ENCODE measurements around the gene CHAF1A.

Gene CHAF1A

DNA sequence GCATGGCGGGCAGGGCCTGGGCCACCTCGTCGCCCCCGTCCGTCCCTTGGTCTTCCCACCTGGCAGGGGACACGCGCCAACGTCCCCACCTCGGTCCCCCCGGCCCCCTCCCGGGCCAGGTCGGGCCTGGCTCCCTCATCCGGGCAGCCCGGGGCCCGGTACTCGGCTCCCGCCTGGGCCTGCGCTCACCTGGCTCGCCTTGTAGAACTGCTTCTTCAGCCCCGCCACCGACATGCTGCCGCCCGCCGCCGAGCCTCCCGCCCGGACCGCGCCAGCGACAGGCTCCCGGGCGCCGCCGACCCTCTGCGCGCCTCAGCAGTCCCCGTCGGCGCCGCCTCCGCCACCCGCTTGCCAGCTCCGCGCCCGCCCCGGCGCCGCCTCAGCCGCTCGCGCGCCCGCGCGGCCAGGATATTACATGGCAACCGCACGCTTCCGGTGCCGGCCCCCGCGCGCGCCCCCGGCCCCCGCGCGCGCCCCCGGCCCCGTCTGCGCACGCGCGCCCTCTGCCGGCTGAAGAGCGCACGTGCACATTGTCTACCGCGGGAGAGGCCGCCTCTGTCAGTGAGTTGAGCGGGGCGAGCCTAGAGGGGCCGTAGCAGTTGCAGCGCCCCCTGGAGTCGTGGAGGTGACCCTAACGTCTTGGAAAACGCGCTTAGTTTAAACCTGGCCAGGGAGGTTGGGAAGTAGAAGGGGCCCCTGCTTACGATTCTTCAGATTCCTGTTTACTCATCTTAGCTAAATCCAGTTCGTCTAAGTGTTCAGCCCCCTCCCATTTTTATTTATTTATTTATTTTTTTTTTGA is 2.1 kb upstream of the CHAF1A start, which contains the start of gene SH3GL1:
Gene SH3GL1, minus strand, starts transcription at position 413 of the 802 bp plus-strand sequence. Its CDS starts 179 bp downstream, at position 234.
- peak; percentile 86 to 90 for DNase-seq (ENCODE audit: extremely low read depth in 1 of 2, low read depth in 1 of 2)

DNA sequence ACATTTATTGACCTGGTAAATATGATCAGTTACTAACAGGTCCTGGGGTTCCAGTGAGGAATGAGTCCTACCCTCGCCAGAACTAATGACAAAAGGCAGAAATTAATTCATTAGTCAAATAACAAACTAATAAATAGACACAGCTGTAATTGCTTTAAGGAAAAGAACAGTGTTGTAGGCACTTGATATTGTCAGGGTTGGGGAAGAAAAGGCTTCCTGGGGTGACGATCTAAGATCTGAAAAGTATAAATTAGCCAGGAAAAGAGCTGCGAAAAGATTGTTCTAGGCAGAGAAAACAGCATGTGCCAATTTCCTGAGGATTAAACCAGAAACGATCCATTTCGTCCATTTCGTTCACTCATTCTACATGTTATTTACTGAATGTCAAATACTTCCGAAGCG is 670 bp upstream of the CHAF1A start:
- DNase-seq (ENCODE audit: extremely low read depth in 1 of 2, low read depth in 1 of 2) = no peak

DNA sequence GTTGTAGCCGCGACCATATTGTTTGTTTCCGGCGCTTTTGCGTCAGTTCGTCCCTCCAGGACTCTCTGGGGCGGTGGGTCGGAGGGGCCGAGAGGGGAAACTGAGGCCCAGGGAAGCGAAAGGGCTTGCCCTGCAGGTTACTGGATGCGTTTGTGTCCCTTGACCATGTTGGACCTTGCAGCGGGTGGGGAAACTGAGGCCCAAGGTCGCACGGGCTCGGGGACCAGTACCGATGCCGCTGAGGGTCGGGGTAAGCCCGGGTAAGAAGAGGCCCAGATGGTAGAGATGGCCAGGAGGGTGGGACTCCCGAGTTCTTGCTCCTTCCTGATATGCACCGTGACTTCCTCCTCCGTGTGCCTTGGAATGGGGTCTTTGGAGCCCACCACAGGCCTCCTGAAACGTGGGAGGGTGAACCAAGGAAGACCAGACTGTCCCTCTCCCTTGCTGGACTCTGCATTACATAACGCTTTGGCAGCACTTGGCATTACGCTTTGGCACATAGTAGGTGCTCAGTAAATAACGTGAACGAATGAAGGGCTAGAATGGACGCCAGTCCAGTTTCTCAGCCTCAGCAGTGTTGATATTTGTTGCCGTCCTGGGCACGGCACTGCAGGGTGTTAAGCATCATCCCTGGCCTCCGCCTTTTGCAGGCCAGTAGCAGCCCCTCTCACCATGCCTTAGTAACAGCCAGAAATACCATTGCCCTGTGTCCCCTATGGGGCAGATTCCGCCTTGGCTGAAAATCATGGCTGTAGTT is 743 bp downstream of the CHAF1A start:
- no peak for DNase-seq (ENCODE audit: extremely low read depth in 1 of 2, low read depth in 1 of 2)

DNA sequence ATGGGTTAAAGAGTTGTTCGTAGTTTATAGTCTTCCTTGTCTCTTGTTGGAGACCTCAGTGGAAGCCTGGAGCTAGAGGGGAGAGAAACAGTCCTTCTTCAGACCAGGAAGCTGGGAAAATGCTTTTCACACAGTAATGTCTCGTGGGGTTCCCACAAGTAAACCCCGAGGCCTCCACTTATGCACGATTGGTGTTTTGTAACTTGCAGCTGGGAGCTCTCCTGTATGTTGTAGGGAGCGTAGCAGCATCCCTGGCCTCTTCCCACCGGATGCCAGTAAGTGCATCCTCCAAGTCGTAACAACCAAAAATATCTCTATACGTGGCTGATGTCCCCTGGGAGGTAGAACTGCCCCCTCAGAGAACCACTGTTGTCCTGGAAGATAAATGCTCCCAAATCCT is 3.5 kb downstream of the CHAF1A start:
- no peak for DNase-seq (ENCODE audit: extremely low read depth in 1 of 2, low read depth in 1 of 2)

DNA sequence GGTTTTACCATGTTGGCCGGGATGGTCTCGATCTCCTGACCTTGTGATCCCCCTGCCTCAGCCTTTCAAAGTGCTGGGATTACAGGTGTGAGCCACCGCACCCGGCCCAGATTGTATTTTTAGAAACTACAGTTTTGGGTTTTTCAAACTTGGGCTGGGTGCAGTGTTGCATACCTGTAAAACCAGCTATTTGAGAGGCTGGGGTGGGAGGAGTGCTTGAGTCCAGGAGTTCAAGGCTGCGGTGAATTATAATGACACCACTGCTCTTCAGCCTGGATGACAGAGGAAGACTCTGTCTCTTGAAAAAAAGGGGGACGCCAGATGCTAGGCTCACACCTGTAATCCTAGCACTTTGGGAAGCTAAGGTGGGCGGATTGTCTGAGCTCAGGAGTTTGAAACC is 4.2 kb downstream of the CHAF1A start:
- no peak for DNase-seq (ENCODE audit: extremely low read depth in 1 of 2, low read depth in 1 of 2)

DNA sequence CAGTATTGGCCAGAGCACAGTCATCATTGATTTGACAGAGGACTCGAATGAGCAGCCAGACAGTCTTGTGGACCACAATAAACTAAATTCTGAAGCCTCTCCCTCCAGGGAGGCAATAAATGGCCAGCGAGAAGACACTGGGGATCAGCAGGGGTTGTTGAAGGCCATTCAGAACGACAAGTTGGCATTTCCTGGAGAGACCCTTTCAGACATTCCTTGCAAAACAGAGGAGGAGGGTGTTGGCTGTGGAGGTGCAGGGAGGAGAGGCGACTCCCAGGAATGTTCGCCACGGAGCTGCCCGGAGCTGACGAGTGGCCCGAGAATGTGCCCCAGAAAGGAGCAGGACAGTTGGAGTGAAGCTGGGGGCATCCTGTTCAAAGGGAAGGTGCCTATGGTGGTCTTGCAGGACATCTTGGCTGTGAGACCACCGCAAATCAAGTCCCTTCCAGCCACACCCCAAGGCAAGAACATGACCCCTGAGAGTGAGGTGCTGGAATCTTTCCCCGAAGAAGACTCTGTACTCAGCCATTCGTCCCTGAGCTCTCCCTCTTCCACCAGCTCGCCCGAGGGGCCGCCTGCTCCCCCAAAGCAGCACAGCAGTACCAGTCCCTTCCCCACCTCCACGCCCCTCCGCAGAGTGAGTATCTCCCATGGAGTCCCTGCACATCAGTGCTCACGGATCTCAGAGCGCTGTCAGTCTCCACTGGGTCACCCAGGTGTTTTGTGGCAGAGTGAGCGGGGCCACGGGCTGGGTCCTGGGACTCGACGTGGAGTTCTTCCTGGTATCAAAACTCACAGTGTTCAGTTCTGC is 6.9 kb downstream of the CHAF1A start:
- DNase-seq (ENCODE audit: extremely low read depth in 1 of 2, low read depth in 1 of 2) = no peak

DNA sequence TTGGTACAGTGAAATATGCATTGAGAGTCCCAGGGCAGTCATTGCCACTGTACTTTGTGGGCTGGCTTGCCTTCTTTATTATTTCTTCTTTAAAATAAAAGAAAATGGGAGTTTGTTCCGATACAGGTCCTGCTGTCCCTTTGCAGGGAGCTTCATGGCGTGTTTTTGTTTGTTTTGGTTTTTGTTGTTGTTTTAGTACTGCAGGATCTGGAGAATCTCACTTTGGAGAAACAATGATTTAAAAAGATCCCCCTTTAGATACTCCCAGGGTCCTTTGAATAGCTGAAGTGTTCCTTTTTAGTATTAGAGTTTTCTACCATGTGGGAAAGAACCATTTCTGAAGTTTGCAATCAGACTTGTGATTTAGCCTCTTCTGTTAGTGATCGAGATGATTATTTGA is 11.1 kb downstream of the CHAF1A start:
- no peak for DNase-seq (ENCODE audit: extremely low read depth in 1 of 2, low read depth in 1 of 2)

DNA sequence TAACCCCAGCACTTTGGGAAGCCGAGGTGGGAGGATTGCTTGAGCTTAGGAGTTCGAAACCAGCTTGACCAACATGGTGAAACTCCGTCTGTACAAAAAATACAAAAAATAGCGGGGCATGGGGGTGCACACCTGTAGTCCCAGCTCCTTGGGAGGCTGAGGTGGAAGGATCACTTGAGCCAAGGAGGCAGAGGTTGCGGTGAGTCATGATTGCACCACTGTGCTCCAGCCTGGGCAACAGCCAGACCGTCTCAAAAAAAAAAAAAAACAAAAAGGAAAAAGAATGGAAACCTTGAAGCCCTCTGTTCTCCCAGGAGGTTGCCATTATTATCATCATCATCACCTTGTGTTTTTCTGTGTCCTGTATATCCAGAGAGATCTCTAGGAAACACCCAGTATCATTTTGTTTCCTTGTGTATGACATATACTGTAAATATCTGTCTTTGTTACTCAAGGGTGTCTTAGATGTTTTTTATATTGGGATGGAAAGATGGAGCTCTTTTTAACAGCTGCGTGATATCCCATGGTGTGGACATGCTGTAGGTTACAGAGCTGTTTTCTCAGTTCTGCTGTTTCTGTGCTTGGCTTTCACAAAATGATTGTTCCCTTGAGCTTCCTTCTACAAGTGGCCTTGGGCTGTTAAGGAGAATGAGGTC is 11.8 kb downstream of the CHAF1A start:
- no peak for DNase-seq (ENCODE audit: extremely low read depth in 1 of 2, low read depth in 1 of 2)

DNA sequence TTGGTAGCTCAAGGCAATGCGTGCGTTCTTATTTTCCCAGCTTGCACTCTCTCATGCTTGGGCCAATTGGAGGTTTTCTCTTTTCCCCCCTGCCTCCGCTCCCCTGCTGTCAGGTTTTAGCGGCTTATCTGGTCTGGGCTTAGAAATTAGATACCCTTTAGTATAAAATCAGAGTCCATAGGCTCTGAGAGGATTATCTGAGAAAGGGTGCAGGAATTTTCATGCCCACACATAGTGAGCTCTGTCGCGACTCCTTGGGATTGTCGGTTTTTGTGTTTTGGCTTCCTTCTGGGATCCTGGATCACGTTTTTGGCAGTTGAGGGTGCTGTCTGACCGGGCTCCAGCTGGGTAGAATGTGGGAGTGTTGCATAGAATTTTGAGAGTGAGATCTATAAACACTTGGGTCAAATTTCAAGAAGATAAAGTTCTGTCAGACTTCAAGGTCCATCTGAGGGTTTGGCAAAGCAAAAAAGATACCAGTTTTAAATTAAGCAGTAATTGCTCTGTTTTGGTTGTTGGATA is 12.4 kb downstream of the CHAF1A start:
- DNase-seq (ENCODE audit: extremely low read depth in 1 of 2, low read depth in 1 of 2) = no peak

DNA sequence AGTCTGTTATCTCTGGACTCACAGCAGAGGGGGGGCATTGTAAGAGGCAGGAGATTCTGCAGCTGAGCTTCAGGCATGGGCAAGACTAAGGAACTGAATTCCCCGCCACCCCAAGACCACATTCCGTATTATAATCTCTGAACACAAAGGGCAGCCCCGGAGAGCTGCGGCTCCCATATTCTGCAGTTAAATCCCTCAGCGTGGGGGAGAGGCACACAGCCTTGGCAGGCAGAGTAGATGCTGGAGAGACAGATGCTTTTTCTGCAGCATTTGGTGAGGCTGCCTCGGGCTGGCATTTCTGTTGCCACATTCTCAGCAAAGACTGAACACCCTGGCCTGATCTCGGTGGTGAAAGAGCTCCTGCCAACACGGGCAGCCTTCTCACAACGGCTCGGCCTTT is 12.9 kb downstream of the CHAF1A start:
- no peak for DNase-seq (ENCODE audit: extremely low read depth in 1 of 2, low read depth in 1 of 2)

DNA sequence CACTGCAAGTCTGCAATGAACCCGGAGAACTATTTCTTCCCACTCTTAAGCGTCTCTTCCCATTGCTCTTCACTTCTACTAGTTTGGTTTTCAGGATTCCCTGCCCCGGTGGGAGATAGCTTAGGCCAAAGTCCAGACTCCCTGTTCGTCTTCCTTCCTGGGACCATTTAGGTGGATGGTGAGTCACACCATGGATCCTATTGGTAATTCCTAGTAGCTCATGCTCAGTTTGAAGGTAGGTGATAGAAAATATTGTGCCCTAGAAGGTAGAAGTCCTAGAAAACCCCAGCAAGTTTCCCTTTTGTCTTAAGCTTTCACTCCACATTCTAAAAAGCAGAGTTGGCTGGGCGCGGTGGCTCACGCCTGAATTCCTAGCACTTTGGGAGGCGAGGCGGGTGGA is 13.8 kb downstream of the CHAF1A start:
- DNase-seq (ENCODE audit: extremely low read depth in 1 of 2, low read depth in 1 of 2) = no peak

DNA sequence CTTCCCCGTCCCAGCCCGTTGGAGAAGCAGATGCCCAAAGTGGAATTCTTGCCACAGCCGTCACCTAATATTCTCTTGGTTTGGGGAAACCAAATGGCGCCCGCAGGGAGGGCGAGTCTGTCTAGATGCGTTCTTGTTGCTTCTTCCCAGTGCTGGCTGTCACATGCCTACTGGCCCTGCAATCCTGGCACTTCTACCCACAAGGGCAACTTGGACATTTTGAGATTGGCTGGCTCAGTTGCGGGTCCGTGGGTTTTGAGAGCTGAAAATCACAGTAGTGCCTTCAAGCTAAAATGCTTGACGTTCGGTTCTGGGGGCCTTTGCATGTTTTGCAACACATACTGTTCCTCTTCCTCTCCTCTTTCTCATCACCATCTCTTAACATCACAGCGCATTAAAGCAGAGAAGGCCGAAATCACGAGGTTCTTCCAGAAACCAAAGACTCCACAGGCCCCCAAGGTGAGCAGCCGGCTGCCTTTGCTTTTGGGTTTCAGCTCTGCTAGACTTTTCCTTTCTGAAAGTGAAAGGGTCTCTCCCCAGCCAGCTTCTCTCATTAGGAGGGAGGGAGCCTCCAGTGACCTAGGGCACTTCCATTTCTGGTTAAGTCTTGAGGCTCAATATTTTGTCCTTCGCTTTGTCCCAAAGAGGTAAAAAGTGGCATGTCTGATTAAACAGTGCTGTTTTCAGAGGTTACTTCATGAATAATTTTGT is 21.1 kb downstream of the CHAF1A start:
- no peak for DNase-seq (ENCODE audit: extremely low read depth in 1 of 2, low read depth in 1 of 2)

DNA sequence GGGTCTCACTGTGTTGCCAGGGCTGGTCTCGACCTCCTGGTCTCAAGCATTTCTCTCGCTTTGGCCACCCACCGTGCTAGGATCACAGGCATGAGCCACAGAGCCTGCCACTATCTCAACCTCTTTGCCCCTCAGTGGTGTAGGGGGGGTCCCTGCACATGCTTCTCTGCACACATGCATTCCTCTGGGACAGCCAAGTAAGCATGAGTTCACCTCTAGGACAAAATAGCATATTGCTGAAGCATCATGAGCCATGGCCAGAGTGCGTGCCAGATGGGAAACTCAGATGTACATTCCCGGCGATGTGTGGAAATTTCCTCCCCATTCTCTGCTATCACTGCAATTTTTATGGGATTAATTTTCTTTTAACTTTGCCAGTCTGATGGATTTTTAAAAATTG is 23.1 kb downstream of the CHAF1A start:
- DNase-seq (ENCODE audit: extremely low read depth in 1 of 2, low read depth in 1 of 2) = no peak

DNA sequence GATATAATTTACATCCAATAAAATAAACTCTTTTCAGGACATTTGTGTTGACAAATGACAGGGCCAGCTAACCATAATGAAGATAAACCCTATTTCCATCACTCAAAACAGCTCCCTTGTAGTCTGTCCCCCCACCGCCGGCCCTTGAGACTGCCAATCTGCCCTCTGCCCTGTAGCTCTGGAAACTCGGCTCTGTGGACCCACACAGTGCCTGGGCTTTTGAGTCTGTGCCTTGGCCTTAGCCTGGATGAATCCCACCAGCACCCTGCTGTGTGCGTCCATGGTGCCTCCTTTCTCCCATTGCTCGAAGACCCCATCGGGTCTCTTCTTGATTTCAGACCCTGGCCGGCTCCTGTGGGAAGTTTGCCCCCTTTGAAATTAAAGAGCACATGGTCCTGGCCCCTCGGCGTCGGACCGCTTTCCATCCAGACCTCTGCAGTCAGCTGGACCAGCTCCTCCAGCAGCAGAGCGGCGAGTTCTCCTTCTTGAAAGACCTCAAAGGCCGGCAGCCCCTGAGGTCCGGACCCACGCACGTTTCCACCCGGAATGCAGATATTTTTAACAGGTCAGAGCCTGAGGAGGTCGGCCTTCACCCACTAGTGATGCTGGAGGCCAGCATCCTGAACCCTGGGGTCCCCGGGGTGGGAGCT is 26.0 kb downstream of the CHAF1A start:
- no peak for DNase-seq (ENCODE audit: extremely low read depth in 1 of 2, low read depth in 1 of 2)

DNA sequence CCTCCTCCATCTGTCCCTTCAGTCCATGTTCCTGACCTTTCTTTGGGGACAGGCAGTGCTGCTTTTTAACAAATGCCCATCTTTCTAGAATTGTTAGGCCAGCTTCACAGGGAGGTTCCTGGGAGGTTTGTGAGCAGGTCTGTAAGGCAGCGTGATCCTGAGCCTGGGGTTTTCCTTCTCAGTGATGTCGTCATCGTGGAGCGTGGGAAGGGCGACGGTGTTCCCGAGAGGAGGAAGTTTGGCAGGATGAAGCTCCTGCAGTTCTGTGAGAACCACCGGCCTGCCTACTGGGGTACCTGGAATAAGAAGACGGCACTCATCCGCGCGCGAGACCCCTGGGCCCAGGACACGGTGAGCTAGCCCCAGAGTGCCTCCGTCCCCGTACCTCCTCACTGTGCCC is 26.8 kb downstream of the CHAF1A start:
- no peak for DNase-seq (ENCODE audit: extremely low read depth in 1 of 2, low read depth in 1 of 2)

DNA sequence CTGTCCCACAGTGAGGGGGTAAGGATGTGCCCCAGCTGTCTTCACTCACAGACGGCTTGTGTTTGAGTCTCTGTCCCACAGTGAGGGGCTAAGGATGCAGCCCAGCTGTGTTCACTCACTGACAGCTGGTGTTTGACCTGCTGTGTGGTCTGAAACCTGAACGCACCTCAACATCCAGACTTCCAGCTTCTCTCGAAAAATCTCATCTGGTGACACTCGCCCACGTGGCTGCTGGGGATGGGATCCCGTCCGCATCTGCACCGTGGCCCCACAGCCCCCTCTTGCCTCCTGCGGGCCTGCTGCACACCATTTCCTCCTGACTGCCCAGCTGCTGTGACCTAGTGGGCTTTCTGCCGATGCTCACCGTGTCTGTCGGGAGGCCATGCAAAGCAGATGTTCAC is 27.3 kb downstream of the CHAF1A start:
- DNase-seq (ENCODE audit: extremely low read depth in 1 of 2, low read depth in 1 of 2) = no peak

DNA sequence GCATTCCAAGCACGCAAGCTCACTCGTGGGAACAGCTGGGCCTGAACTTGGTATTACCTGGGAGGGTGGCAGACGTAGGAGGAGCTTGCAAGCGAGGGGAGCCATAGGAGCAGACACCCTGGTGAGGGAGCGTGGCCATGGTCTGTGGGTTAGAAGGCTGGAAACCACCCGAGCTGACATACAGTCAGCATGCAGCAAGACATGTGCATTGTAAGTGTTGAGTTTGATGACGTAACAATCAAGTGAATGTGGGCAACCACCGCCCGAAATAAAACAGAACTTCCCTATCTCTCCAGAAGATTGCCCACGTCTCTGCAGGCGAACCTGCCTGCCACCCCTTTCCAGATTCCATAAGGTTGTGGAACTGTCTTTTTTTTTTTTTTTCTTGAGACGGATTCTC is 28.3 kb downstream of the CHAF1A start:
- DNase-seq (ENCODE audit: extremely low read depth in 1 of 2, low read depth in 1 of 2) = no peak

DNA sequence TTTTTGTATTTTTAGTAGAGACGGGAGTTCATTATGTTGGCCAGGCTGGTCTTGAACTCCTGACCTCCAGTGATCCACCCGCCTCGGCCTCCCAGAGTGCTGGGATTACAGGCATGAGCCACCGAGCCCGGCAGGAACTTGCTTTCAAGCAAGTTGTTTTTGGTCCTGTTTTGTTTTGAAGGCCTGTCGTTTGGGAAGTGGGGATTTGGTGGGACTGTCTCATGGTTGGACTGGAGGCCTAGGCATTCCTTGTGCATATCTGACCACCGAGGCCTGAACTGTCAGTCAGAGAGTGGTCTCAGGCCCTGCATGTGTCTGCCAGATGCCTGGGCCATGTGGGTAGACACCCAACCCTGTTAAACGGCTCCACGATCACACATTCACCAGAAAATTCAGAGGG is 28.9 kb downstream of the CHAF1A start:
- DNase-seq (ENCODE audit: extremely low read depth in 1 of 2, low read depth in 1 of 2) = no peak

DNA sequence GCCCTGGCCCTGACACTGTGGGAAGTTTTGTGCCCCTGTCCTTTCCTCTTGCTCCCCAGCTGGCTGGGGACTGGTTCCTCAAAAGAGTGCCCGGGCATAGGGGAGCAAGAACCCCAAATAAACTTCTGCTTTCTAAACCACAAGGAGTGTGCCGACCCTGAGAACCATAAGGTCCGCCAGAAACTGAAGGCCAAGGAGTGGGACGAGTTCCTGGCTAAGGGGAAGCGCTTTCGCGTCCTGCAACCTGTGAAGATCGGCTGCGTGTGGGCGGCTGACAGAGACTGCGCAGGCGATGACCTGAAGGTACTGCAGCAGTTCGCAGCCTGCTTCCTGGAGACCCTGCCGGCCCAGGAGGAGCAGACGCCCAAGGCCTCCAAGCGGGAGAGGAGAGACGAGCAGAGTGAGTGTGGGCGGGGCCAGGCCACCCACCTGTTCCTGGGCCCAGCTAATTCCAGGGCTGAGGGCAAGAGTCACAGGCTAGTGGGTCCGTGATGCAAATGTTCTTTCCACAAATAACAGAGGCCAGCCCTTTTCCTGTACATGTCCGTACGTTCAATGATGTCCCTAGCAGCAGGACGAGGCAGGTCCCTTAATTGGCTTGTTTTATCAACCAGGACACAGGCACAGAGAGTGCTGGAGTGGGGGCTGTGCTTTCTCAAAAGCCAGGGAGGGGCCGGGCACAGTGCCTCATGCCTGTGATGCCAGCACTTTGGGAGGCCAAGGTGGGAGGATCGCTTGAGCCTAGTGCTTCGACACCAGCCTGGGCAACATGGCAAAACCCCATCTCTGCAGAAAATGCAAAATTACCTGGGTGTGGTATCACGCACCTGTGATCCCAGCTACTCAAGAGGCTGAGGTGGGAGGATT is 29.6 kb downstream of the CHAF1A start:
- no peak for DNase-seq (ENCODE audit: extremely low read depth in 1 of 2, low read depth in 1 of 2)

Data from activated CD8-positive, alpha-beta memory T cell treated with anti-CD3 and anti-CD28 coated beads for 1 hour (primary cell).